ENCODE measurements around the gene CIDEA.

Gene CIDEA

GRCh38 chr18:12255626-12256026 is 1.5 kb downstream of the CIDEA start:
- DNase-seq (ENCODE audit: extremely low spot score): no peak
- no peak for TF ChIP-seq CTCF (IDR thresholded peaks at IDR 0.05; ENCODE audit: control extremely low read depth, extremely low read depth, low read depth, missing control alignments)
- POLR2A ChIA-PET: no interaction called here
- CTCF ChIA-PET: interaction anchor here (2.8 kb wide), 1 partner anchor 17 kb away, joined by 13 read pairs; no protein-coding TSS in a partner anchor

- DNase-seq (ENCODE audit: extremely low spot score): no peak
- no peak for TF ChIP-seq CTCF (IDR thresholded peaks at IDR 0.05; ENCODE audit: control extremely low read depth, extremely low read depth, low read depth, missing control alignments)
- ChIA-PET POLR2A (no interaction called here), CTCF (interaction anchor here (0.8 to 2.8 kb wide), 4 partner anchors 9 to 20 kb away, joined by 4 to 13 read pairs (median 4); no protein-coding TSS in a partner anchor)
Measured at GRCh38 chr18:12256951-12257350, 2.8 kb downstream of the CIDEA start.

- CTCF ChIA-PET: interaction anchor here (0.9 kb wide), 1 partner anchor 19 kb away, joined by 3 read pairs; no protein-coding TSS in a partner anchor
- POLR2A ChIA-PET: no interaction called here
- DNase-seq (ENCODE audit: extremely low spot score): no peak
- TF ChIP-seq CTCF (IDR thresholded peaks at IDR 0.05; ENCODE audit: control extremely low read depth, extremely low read depth, low read depth, missing control alignments): no peak
Measured at GRCh38 chr18:12257996-12258718, 4.0 kb downstream of the CIDEA start.

- POLR2A ChIA-PET: no interaction called here
- CTCF ChIA-PET: interaction anchor here (1.2 kb wide), 1 partner anchor 13 kb away, joined by 4 read pairs; no protein-coding TSS in a partner anchor
- TF ChIP-seq CTCF (IDR thresholded peaks at IDR 0.05; ENCODE audit: control extremely low read depth, extremely low read depth, low read depth, missing control alignments): no peak
- DNase-seq (ENCODE audit: extremely low spot score): no peak
Measured at GRCh38 chr18:12258719-12259705, 4.9 kb downstream of the CIDEA start.

GRCh38 chr18:12262748-12263147 is 8.6 kb downstream of the CIDEA start:
- no peak for TF ChIP-seq CTCF (IDR thresholded peaks at IDR 0.05; ENCODE audit: control extremely low read depth, extremely low read depth, low read depth, missing control alignments)
- ChIA-PET CTCF (interaction anchor here (3.4 kb wide), 1 partner anchor 9 kb away, joined by 13 read pairs; no protein-coding TSS in a partner anchor), POLR2A (no interaction called here)
- no peak for DNase-seq (ENCODE audit: extremely low spot score)

GRCh38 chr18:12264864-12265263 is 10.7 kb downstream of the CIDEA start:
- TF ChIP-seq CTCF (IDR thresholded peaks at IDR 0.05; ENCODE audit: control extremely low read depth, extremely low read depth, low read depth, missing control alignments): no peak
- ChIA-PET CTCF (interaction anchor here (1.0 to 1.6 kb wide), 3 partner anchors 12 to 28 kb away, joined by 3 read pairs; no protein-coding TSS in a partner anchor), POLR2A (no interaction called here)
- DNase-seq (ENCODE audit: extremely low spot score): no peak

Data from GM10248 (cell line).